HCT116 (cell line): Measurements from ENCODE around the gene PARVB. TPM values are rescaled to one million over a fixed set of nuclear protein-coding genes. Genes with fewer than 3 reads are reported as not detected.

Experiments used
- ATAC-seq: fragments of 200-7000 bp; cut with Tn5 transposase; 2 replicates; pipeline ENCODE4 v1.9.1; 2020; ENCODE audit warnings: mild to moderate bottlenecking, moderate library complexity
- BruUV-seq: library from RNA; stranded (reverse); fragments of 400-500 nt; replicated peaks from 2 replicates; lab custom pipeline; 2021; lab: Mats Ljungman, UMichigan
- CTCF ChIA-PET: fragments of 300-600 bp; sonication (Branson Sonifier 250); formaldehyde crosslinking; loops from one replicate; lab custom pipeline; 2021; ENCODE audit warnings: antibody characterized with exemption; lab: Charles Lee
- POLR2A ChIA-PET: fragments of 300-600, 350-600 bp; sonication (Branson Sonifier 250); formaldehyde crosslinking; loops from one replicate; lab custom pipeline; 2021; ENCODE audit warnings: antibody characterized with exemption; lab: Charles Lee
- RAD21 ChIA-PET, 2 experiments: fragments of 300-600 bp; sonication (Branson Sonifier 250); formaldehyde crosslinking; loops; one replicate each; lab custom pipeline; 2023; ENCODE audit warnings: low total read pairs in 2 of 2; ENCODE audit not compliant: uncharacterized antibody in 2 of 2, unreplicated experiment in 2 of 2, low non-redundant PET in 1 of 2; lab: Charles Lee
- DNase-seq: peaks from one replicate; pipeline ENCODE4 v3.0.0-alpha.2; 2010; ENCODE audit warnings: low read depth, low spot score
- H2AFZ ChIP-seq: fragments of 200-600 bp; shearing (Covaris generic), sonication (generic); 2 replicates; pipeline ENCODE4 v1.6.1; 2017; ENCODE audit warnings: low read depth, mixed run types, mixed read lengths, antibody characterized with exemption, low read length; ENCODE audit not compliant: poor library complexity, severe bottlenecking
- H3K27ac ChIP-seq: 2 replicates; pipeline ENCODE4 v1.5.1; 2012; ENCODE audit warnings: low read depth, low read length
- H3K27me3 ChIP-seq: fragments of 200-600 bp; sonication (generic); 2 replicates; pipeline ENCODE4 v1.6.1; 2016; ENCODE audit warnings: mixed run types, low read length, mixed read lengths; ENCODE audit not compliant: insufficient read depth
- H3K36me3 ChIP-seq, 2 experiments: fragments of 200-500 bp in 1 of 2; fragments of 200-600 bp in 1 of 2; sonication (Bioruptor generic) in 1 of 2; sonication (generic) in 1 of 2; 2 replicates each; pipeline versions ENCODE4 v1.5.1 to v1.6.1; 2014 to 2016; ENCODE audit warnings: low read length in 2 of 2, inconsistent platforms in 1 of 2, mixed read lengths in 1 of 2, mixed run types in 1 of 2; ENCODE audit not compliant: insufficient read depth in 2 of 2, control insufficient read depth in 1 of 2
- H3K4me1 ChIP-seq, 2 experiments: fragments of 200-600 bp in 1 of 2; sonication (generic) in 1 of 2; 2 replicates each; pipeline versions ENCODE4 v1.5.1 to v1.6.1; 2012 to 2017; ENCODE audit warnings: low read length in 2 of 2, inconsistent platforms in 1 of 2, mild to moderate bottlenecking in 1 of 2, mixed read lengths in 1 of 2, mixed run types in 1 of 2, moderate library complexity in 1 of 2; ENCODE audit not compliant: insufficient read depth in 2 of 2, control insufficient read depth in 1 of 2
- H3K4me2 ChIP-seq: fragments of 200-600 bp; sonication (generic); 2 replicates; pipeline ENCODE4 v1.6.1; 2017; ENCODE audit warnings: mixed run types, low read length, mixed read lengths
- H3K4me3 ChIP-seq, 2 experiments: fragments of 200-600 bp in 1 of 2; sonication (generic) in 1 of 2; replicated peaks in 1 of 2; 2 replicates each; pipeline ENCODE4 v1.5.1; 2011 to 2016; ENCODE audit warnings: low read length in 2 of 2, control low read depth in 1 of 2, low read depth in 1 of 2, mild to moderate bottlenecking in 1 of 2, mixed read lengths in 1 of 2, mixed run types in 1 of 2
- H3K79me2 ChIP-seq: fragments of 200-600 bp; sonication (generic); 2 replicates; pipeline ENCODE4 v1.6.1; 2017; ENCODE audit warnings: mild to moderate bottlenecking, mixed run types, low read length, moderate library complexity, mixed read lengths; ENCODE audit not compliant: insufficient read depth
- H3K9ac ChIP-seq: fragments of 200-600 bp; sonication (generic); 2 replicates; pipeline ENCODE4 v1.6.1; 2016; ENCODE audit warnings: low read length, mixed read lengths
- H3K9me2 ChIP-seq: fragments of 200-600 bp; sonication (generic), shearing (Covaris generic); 2 replicates; pipeline ENCODE4 v1.6.1; 2017; ENCODE audit warnings: mixed run types, mild to moderate bottlenecking, moderate library complexity; ENCODE audit not compliant: insufficient read depth
- H3K9me3 ChIP-seq, 2 experiments: fragments of 200-500 bp in 1 of 2; fragments of 200-600 bp in 1 of 2; sonication (Bioruptor generic) in 1 of 2; sonication (generic) in 1 of 2; 2 replicates each; pipeline ENCODE4 v1.6.1; 2014 to 2017; ENCODE audit warnings: low read length in 2 of 2, mixed read lengths in 2 of 2, inconsistent platforms in 1 of 2, low read depth in 1 of 2, mild to moderate bottlenecking in 1 of 2, mixed run types in 1 of 2, moderate library complexity in 1 of 2; ENCODE audit not compliant: control insufficient read depth in 1 of 2, insufficient read depth in 1 of 2
- H4K20me1 ChIP-seq: fragments of 200-600 bp; sonication (generic), shearing (Covaris generic); 2 replicates; pipeline ENCODE4 v1.6.1; 2017; ENCODE audit warnings: mixed run types, mild to moderate bottlenecking, moderate library complexity; ENCODE audit not compliant: insufficient read depth
- CBX3 ChIP-seq: IDR thresholded peaks from 2 replicates; pipeline ENCODE4 v1.6.1; 2012; ENCODE audit warnings: low read depth
- CEBPB ChIP-seq: IDR thresholded peaks from 2 replicates; pipeline ENCODE4 v1.6.1; 2012; ENCODE audit warnings: low read depth
- EGR1 ChIP-seq: IDR thresholded peaks from 2 replicates; pipeline ENCODE4 v1.6.1; 2012; ENCODE audit warnings: low read depth
- ELF1 ChIP-seq: IDR thresholded peaks from 2 replicates; pipeline ENCODE4 v1.6.1; 2012; ENCODE audit warnings: low read depth, borderline replicate concordance
- FOSL1 ChIP-seq: IDR thresholded peaks from 2 replicates; pipeline ENCODE4 v1.6.1; 2012; ENCODE audit warnings: low read depth
- JUND ChIP-seq: IDR thresholded peaks from 2 replicates; pipeline ENCODE4 v1.6.1; 2012
- MAX ChIP-seq: IDR thresholded peaks from 2 replicates; pipeline ENCODE4 v1.6.1; 2012
- POLR2AphosphoS5 ChIP-seq: IDR thresholded peaks from 2 replicates; pipeline ENCODE4 v1.6.1; 2011; ENCODE audit warnings: mild to moderate bottlenecking, low read depth, low read length, moderate library complexity
- RAD21 ChIP-seq: IDR thresholded peaks from 2 replicates; pipeline ENCODE4 v1.6.1; 2012; ENCODE audit warnings: low read depth, mild to moderate bottlenecking
- REST ChIP-seq: IDR thresholded peaks from 2 replicates; pipeline ENCODE4 v1.6.1; 2012; ENCODE audit warnings: low read depth
- SP1 ChIP-seq: IDR thresholded peaks from 2 replicates; pipeline ENCODE4 v1.6.1; 2012; ENCODE audit warnings: low read depth
- TCF7L2 ChIP-seq: IDR thresholded peaks from 2 replicates; pipeline ENCODE4 v1.7.0; 2011; ENCODE audit warnings: borderline replicate concordance, inconsistent platforms; ENCODE audit not compliant: insufficient read depth, insufficient read length; ENCODE audit errors: extremely low read depth
- ZNF274 ChIP-seq: fragments of 200-500 bp; sonication (Bioruptor generic); IDR thresholded peaks from 2 replicates; pipeline ENCODE4 v1.6.1; 2014; ENCODE audit warnings: mild to moderate bottlenecking, low read depth, low read length, inconsistent platforms
- intact Hi-C: fragments of 100-400 bp; cut with micrococcal nuclease; formaldehyde crosslinking; loops from 2 replicates; pipeline ENCODE4 v1.10.0; 2022
- total RNA-seq: library from RNA; stranded (reverse); gene quantifications from one replicate; pipeline ENCODE4 v1.2.1, GENCODE V29; 2021; ENCODE audit not compliant: unreplicated experiment

PARVB gene
- total RNA-seq, 1 experiment from 2014 or later: 21.4 TPM

GRCh38 chr22:44088976-44089570, 65.0 kb downstream of the PARVB start:
- H3K36me3 ChIP-seq: no peaks in the 10 kb centered on the region
- no peak overlapping the region for H2AFZ ChIP-seq
- no peaks in the 10 kb centered on the region for H3K9me3 ChIP-seq
- no peaks in the 10 kb centered on the region for H4K20me1 ChIP-seq
- no peak overlapping the region for H3K4me3 ChIP-seq
- H3K4me1 ChIP-seq: no peaks in the 10 kb centered on the region; a peak in 1 of 4 replicates
- BruUV-seq: no TSS peak
- RAD21 ChIA-PET: no interaction called here
- H3K79me2 ChIP-seq: no peaks in the 10 kb centered on the region
- H3K9me2 ChIP-seq: no peaks in the 10 kb centered on the region
- ATAC-seq (no peak), DNase-seq (no peak)
- H3K27ac ChIP-seq: no peak overlapping the region
- no peak overlapping the region for H3K9ac ChIP-seq
- CTCF ChIA-PET: no interaction called here
- no peak for TF ChIP-seq ZNF274
- no peak for TF ChIP-seq POLR2AphosphoS5
- no peak for TF ChIP-seq MAX
- TF ChIP-seq FOSL1: no peak
- TF ChIP-seq TCF7L2: no peak
- TF ChIP-seq EGR1: no peak
- no peak for TF ChIP-seq RAD21
- TF ChIP-seq REST: no peak
- TF ChIP-seq ELF1: no peak
- TF ChIP-seq SP1: no peak
- TF ChIP-seq JUND: no peak
- TF ChIP-seq CEBPB: no peak
- TF ChIP-seq CBX3: no peak
- no peaks in the 10 kb centered on the region for H3K27me3 ChIP-seq
- intact Hi-C loops: loop anchor here (10.0 kb wide), 1 partner anchor 204 kb away; no protein-coding TSS in a partner anchor
- no peak overlapping the region for H3K4me2 ChIP-seq
- POLR2A ChIA-PET: interaction anchor here (0.8 kb wide), 1 partner anchor 43 kb away, joined by 3 read pairs; no protein-coding TSS in a partner anchor
